Renal pelvis (tissue), 4 donors: ENCODE results near the gene ZFP64. TPM values are rescaled to one million over a fixed set of nuclear protein-coding genes. Genes with fewer than 3 reads are reported as not detected.
"Not testable (repeated sequence)": the region's sequence is repeated elsewhere in the genome, so short reads cannot be mapped to it uniquely, and the experiment has no call there.

ENCODE experiments used
- DNase-seq: peaks from one replicate; pipeline ENCODE4 v3.0.0-alpha.2; 2013
- polyA plus RNA-seq, 3 donors: library from polyadenylated mRNA; unstranded; fragments of 120-200 nt; gene quantifications; one replicate each; pipeline ENCODE4 v1.2.1, GENCODE V29; 2013; ENCODE audit not compliant: insufficient read length in 3 of 3

The ZFP64 gene
- polyA plus RNA-seq, 3 donors: 19.8 to 23.2 (median 21.0) TPM

DNA sequence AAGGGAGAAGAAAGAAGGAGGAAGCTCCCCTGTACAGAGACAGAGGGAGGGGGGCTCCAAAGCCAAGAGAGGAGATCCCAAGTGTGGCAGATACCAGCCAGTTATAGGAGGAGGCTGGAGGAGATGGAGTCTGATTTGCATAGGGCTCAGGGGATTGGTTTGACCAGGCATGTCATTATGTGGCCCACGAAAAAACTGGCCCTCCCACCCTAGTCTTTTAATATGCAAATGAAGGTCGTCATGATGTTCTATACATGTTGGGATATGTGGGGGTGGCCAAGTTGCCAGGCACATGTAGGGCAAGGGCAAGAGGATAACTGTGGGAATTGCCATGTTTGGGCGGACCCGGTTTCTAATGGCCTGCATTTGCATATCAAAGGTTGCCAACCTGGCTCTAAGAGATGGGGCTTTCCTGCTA, 17.6 kb upstream of the ZFP64 start:
- no peak for DNase-seq

GRCh38 chr20:52207020-52207810, 15.6 kb upstream of the ZFP64 start:
- no peak for DNase-seq

GRCh38 chr20:52204136-52204535, 12.6 kb upstream of the ZFP64 start:
- no peak for DNase-seq

DNA sequence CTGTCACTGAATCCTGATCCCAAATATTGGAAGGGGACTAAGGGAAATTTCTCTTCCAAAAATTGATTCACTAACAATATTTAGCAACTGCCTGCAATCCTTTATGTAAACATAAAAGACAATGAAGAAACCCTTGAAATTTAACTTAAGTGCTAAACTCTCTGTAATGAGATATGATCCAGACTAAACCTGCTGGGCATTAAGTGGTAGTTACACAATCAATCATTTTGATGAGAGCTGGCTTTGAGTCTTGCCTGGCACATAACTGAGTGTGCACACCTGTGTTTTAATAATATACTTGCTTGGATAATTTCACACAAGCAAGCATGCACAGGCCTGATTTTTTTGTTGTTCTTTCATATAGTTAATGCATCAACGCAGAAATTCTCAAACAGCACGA, 9.8 kb upstream of the ZFP64 start:
- DNase-seq: no peak

GRCh38 chr20:52200870-52201269, 9.3 kb upstream of the ZFP64 start:
- no peak for DNase-seq

DNA sequence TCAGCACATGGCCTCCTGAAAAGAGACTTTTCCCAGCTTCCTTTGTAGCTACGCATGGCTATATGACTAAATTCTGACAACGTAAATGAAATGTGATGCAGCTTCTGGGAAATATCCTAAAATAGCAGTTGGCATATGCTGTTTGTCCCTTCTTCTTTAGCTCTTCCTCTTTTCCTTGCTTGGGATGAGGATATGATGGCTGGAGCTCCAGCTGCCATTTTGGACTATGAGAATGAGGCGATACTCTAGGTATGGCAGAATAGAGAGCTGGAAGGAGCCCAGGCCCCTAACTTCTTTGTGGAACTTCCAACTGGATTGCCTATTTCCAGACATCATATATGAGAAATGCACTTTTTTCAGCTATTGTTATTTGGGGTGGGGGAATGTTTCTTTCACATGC, 5.3 kb upstream of the ZFP64 start:
- DNase-seq: no peak

- no peak for DNase-seq
Measured at GRCh38 chr20:52193886-52194545, 2.4 kb upstream of the ZFP64 start.

GRCh38 chr20:52193133-52193532, 1.6 kb upstream of the ZFP64 start:
- no peak for DNase-seq

- DNase-seq: not testable (repeated sequence)
Measured at GRCh38 chr20:52192719-52193007, 1.1 kb upstream of the ZFP64 start.

DNA sequence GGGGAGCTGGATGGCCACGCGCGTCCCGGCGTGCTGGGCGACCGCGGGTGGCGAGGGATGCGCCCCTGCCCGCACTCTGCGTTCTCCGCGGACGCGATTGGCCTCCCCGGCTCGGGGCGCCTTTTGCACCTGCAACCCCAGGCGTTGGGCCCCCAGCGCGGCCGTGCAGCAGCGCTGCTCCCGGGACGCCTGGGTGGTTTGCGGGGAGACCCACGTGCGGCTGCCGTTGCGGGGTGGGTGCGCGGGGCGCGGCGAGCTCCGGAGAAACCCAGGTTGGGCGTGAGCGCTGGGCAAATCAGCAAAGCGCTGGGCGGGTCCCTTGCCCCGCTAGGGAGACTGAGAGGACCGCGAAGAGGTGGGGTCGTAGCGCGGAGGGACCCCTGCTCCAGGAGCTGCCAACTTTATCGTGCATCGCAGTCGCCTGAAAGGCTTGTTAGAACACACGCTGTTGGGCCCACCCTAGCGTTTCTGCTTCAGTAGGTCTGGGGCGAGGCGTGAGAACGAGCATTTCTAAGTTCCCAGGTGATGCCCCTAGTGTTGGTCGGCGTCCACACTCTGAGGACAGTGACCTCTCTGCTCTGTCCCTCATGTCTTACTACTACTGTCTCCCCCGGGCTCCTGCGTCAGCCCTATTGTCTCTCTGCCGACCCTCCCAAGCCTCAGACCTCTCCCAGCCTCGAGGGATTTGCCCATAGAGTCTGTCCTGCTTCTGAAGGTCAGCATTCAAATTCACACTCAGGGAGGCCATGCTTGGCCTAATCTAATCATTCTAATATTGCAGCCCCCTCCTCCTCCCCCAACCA, 538 bp upstream of the ZFP64 start:
- peak; percentile 40 for DNase-seq

GRCh38 chr20:52190437-52191131, 995 bp downstream of the ZFP64 start:
- peak; percentile 21 for DNase-seq

DNA sequence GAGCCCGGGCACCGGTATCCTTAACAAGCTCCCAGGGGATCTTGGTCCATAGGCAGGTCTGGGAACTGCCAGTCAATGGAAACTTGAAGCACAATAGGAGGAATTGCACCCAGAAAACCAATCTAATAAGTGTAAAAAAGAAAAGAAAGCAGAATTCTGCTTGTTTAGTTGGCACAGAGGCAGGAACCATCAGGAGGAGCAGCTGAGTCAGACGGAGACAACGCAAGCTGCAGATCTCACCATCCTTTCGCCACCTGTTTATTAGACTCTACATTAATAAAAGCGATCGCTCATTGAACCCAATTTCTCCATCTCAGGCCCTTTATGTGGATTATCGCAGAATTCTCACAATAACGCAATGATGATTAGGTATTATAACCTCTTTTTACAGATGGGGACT, 9.8 kb downstream of the ZFP64 start:
- no peak for DNase-seq

DNA sequence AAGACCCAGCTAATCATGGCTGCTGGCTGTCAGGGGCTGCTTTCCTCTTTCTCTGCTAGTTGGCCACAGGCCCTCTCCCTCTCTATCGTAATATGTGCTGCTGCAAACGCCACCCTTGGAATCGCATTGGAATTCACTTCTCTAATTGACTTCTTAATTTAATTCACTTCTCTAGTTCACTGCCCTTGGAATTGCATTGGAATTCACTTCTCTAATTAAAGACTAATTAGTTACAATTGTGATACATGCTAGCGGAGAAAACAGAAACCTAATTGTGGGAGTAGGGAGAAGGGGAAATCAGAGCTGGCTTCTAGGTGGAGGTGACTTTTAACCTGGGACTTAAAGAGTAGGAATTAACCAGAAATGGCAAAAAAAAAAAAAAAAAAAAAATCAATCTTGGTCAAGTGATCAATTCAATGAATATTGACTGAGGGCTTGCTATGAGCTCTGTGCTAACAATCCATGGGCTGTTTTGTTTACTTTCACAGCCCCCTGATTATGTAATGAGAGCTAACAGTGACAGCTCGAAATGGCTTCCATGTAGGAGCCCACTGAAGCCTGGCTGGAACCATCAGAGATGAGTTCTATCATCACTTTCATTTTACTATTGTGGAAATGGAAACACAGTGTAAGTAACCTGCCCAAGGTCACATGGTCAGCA, 11.3 kb downstream of the ZFP64 start:
- no peak for DNase-seq

DNA sequence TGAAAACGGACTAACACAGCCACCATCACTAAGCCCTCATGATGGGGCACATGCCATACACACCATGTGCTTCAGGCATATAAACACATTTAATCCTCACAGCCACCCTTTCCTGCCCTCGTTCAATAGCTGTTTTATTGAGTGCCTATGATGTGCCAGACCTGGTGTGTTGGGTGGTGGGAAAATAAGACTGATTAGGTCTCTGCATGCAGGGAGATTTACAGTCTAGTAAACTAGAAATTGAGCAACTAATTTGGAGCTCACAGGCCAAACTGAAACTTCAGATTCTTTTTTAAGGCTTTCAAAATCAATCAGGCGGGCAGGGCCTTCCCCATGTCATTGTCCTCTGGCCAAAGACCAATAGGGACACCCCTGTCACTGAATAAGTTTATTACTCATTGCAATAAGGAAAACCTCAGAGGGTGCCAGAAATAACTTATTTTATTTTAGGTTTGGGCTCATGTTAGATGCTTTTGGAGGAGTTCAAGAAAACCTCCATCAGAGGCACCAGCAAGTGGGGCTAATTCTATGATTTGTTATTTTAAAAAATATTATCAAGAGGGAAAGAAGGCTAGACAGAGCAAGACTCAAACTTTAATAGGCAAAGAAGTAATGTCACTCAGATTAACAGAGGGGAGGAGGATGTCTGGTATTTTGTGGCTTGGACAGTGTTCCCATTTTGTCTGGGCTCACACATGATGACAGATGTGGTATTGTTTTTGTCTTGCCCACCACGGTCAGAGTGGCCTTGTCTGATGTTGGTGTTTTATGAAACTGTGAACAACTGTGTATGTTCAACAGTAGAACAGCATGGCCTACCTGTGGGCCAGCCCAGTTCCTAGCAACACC, 12.0 kb downstream of the ZFP64 start:
- no peak for DNase-seq

DNA sequence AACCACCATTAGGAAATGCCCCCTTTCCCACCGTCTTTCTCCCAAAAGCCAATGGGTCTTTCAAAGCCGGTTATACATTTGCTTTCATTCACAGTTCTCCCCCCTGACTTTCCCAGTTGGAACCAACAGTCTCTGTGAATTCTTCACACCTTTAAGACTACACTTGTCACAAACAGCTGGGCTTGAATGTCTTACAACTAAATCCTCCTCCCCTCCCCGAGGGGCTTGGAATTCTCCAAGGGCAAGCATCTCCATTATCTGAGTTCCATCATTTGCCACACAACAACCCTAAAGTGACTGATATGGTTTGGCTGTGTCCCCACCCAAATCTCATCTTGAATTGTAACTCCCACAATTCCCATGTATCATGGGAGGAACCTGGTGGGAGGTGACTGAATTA, 12.9 kb downstream of the ZFP64 start:
- DNase-seq: no peak

- DNase-seq: no peak
Measured at GRCh38 chr20:52175840-52176239, 15.7 kb downstream of the ZFP64 start.

GRCh38 chr20:52172392-52173047, 19.1 kb downstream of the ZFP64 start:
- DNase-seq: no peak

GRCh38 chr20:52171025-52171424, 20.6 kb downstream of the ZFP64 start:
- no peak for DNase-seq

DNA sequence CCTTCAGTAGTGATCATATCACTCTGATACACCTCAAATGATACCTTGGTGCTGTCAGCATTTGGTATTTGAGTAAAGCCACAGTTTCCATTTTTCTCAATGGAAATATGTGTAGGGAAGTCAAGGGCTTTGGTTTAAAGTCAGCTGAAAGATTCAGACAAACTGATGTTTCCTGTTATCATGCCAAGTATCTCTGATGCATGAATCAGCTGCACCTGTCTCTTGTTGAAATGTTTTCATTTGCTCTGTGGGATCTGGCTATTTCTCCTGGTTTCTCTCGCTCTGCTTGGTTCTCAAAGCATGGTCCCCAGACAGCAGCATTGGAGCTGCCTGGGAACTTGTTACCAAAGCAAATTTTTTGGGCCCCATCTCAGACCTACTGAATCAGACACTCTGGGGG, 23.5 kb downstream of the ZFP64 start:
- DNase-seq: no peak

DNA sequence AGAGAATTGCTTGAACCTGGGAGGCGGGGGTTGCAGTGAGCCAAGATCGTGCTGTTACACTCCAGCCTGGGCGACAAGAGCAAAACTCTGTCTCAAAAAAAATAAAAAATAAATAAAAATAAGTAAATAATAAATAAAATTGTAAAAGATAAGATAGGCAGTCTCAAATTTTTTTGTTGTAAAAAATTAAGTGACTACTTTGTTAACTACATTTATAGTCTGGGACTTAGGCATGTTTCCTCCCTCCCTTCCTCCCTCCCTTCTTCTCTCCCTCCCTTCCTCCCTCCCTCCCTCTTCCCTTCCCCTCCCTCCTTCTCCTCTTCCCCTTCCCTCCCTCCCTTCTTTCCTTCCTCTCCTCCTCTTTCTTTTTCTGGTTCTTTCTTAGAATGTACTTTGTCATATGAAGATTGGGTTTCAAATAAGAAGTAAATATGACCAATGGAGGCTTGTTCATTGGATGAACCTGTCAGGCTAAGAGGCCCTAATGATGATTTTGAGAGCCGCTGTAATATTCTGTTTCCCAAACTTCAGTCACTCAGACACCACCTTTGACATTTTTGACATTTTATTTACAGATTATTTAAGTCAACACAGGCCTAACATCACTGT, 24.2 kb downstream of the ZFP64 start:
- no peak for DNase-seq
